Natural killer cell (primary cell): ENCODE measurements around the gene AKAP8. TPM values are rescaled to one million over a fixed set of nuclear protein-coding genes. Genes with fewer than 3 reads are reported as not detected.

Experiments used
- ATAC-seq, 3 donors: fragments of 150-1000 bp in 2 of 3; fragments of 200-7000 bp in 1 of 3; cut with Tn5 transposase; 1 replicate in 1 of 3; 2 replicates in 2 of 3; pipeline ENCODE4 v1.10.0; 2021; ENCODE audit warnings: mild to moderate bottlenecking in 2 of 3, moderate library complexity in 2 of 3
- DNase-seq, 2 donors: peaks; one replicate each; pipeline versions ENCODE4 v3.0.0 to v3.0.0-alpha.2; 2013 to 2021; ENCODE audit warnings: mixed read lengths in 1 of 2
- H3K27ac ChIP-seq: one replicate; pipeline ENCODE4 v1.5.1; 2013; ENCODE audit warnings: mild to moderate bottlenecking, low read length
- H3K27me3 ChIP-seq: one replicate; pipeline ENCODE4 v1.6.1; 2013; ENCODE audit warnings: low read length; ENCODE audit not compliant: control insufficient read depth, insufficient read depth
- H3K36me3 ChIP-seq: one replicate; pipeline ENCODE4 v1.6.1; 2013; ENCODE audit warnings: low read length; ENCODE audit not compliant: control insufficient read depth, insufficient read depth
- H3K4me1 ChIP-seq: one replicate; pipeline ENCODE4 v1.6.1; 2013; ENCODE audit warnings: low read length; ENCODE audit not compliant: control insufficient read depth, insufficient read depth
- H3K4me3 ChIP-seq: one replicate; pipeline ENCODE4 v1.5.1; 2013; ENCODE audit warnings: low read length
- H3K9me3 ChIP-seq: one replicate; pipeline ENCODE4 v1.6.1; 2013; ENCODE audit warnings: low read length; ENCODE audit not compliant: control insufficient read depth, insufficient read depth
- H3K27ac Mint-ChIP-seq, 2 donors: one replicate each; pipeline ENCODE4 v1.8.0; 2022; ENCODE audit warnings: mild to moderate bottlenecking in 2 of 2, mixed read lengths in 2 of 2, moderate library complexity in 1 of 2
- H3K27me3 Mint-ChIP-seq, 2 donors: one replicate each; pipeline ENCODE4 v1.8.0; 2022; ENCODE audit warnings: low read depth in 2 of 2, mixed read lengths in 2 of 2
- H3K36me3 Mint-ChIP-seq: one replicate; pipeline ENCODE4 v1.8.0; 2022; ENCODE audit warnings: mixed read lengths
- H3K4me1 Mint-ChIP-seq, 2 donors: one replicate each; pipeline ENCODE4 v1.8.0; 2022; ENCODE audit warnings: mixed read lengths in 2 of 2
- H3K4me3 Mint-ChIP-seq: one replicate; pipeline ENCODE4 v1.8.0; 2022; ENCODE audit warnings: mild to moderate bottlenecking, moderate library complexity, mixed read lengths
- H3K9me3 Mint-ChIP-seq, 2 donors: one replicate each; pipeline ENCODE4 v1.8.0; 2022; ENCODE audit warnings: mixed read lengths in 2 of 2
- CTCF ChIP-seq: fragments of 200-600 bp; IDR thresholded peaks from one replicate; pipeline ENCODE4 v1.8.0; 2022; ENCODE audit warnings: antibody characterized with exemption
- WGBS: methylation state at CpG from one replicate; pipeline ENCODE4 v1.1.7; 2013; ENCODE audit warnings: missing lambda C conversion rate; ENCODE audit not compliant: insufficient coverage; 5-methylcytosine and 5-hydroxymethylcytosine counted together
- intact Hi-C: fragments of 100-400 bp; cut with micrococcal nuclease; formaldehyde crosslinking; loops from one replicate; pipeline ENCODE4 v1.14.2; 2022
- total RNA-seq, 4 donors: library from RNA; stranded (reverse); fragments of 120-200 nt in 1 of 4; gene quantifications; one replicate each; pipeline versions ENCODE4 v1.2.3 to v1.2.4, GENCODE V29; 2013 to 2022

AKAP8 gene
- total RNA-seq, 3 donors from 2014 or later (not counting 1 experiment from before 2014, with no cell fraction given), result 65.3 to 87.6 (median 76.9) TPM

GRCh38 chr19:15371786-15372380, 7.7 kb downstream of the AKAP8 start:
- no peak for ATAC-seq
- TF ChIP-seq CTCF, result no peak
- Mint-ChIP-seq H3K9me3 (no peaks in the 10 kb centered on the region), H3K4me1 (peaks cover 6 to 25% of the 10 kb centered on the region in 2 donors), H3K36me3 (no peaks in the 10 kb centered on the region), H3K27me3 (no peaks in the 10 kb centered on the region), H3K4me3 (no peak overlapping the region), H3K27ac (no peak overlapping the region)
- WGBS, result 96% methylated on average over 17 of the region's 17 CpGs
- Histone ChIP-seq H3K4me3 (no peak overlapping the region), H3K9me3 (no peaks in the 10 kb centered on the region), H3K36me3 (peaks cover 72% of the 10 kb centered on the region), H3K4me1 (peaks cover 10% of the 10 kb centered on the region), H3K27ac (no peak overlapping the region), H3K27me3 (no peaks in the 10 kb centered on the region)
- no peak for DNase-seq
- intact Hi-C loops, result no loop called here

DNA sequence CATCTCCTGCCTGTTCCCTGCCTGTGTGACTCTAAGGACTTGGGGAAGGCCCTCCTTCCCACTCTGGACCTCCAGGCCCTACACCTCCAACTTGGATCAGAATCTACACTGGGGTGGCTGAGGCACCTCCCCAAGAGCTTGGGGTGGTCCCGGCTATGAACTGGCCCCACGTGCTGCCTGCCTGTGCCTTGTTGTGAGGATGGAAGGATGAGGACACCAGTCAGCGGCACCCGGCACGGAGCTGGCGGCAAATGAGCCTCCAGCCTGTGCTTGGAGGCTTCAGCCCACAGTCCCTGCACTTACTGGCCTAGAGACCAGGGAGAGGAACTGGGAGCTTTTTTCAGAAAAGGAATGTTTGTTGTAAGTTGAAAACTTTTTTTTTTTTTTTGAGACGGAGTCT, 8.5 kb downstream of the AKAP8 start:
- no peak overlapping the region for H3K27ac ChIP-seq

DNA sequence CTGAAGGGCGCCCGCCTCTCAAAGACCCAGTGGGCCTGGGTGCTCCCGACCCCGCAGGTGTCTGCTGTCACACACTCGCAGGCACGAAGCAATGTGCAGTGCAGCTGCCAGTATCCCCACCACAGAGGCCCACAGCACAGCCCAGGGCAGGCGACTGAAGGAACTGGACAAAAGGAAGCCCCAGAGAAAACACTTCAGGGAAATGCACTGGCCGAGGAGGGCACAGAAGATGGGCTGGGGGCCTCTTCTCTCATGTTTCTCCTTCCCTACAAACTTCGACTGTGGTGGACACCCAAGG, 10.0 kb downstream of the AKAP8 start:
- intact Hi-C loops, result no loop called here
- no peak overlapping the region for H3K27ac Mint-ChIP-seq
- WGBS, result 98% methylated on average over 9 of the region's 9 CpGs
- Histone ChIP-seq H3K4me1 (peaks cover under 1% of the 10 kb centered on the region), H3K27me3 (no peaks in the 10 kb centered on the region), H3K4me3 (no peak overlapping the region), H3K27ac (no peak overlapping the region), H3K9me3 (no peaks in the 10 kb centered on the region), H3K36me3 (peaks cover 82% of the 10 kb centered on the region)
- DNase-seq (no peak), ATAC-seq (no peak)
- no peak for TF ChIP-seq CTCF
- no peaks in the 10 kb centered on the region for H3K36me3 Mint-ChIP-seq
- no peak overlapping the region for H3K4me3 Mint-ChIP-seq
- peaks cover 0 to 17% of the 10 kb centered on the region in 2 donors for H3K4me1 Mint-ChIP-seq
- no peaks in the 10 kb centered on the region for H3K27me3 Mint-ChIP-seq
- no peaks in the 10 kb centered on the region for H3K9me3 Mint-ChIP-seq

More for the DNA sequence above, 8.5 kb downstream of the AKAP8 start:
- DNase-seq, result no peak
- Mint-ChIP-seq H3K9me3 (no peaks in the 10 kb centered on the region), H3K4me3 (no peak overlapping the region), H3K36me3 (no peaks in the 10 kb centered on the region), H3K27me3 (no peaks in the 10 kb centered on the region), H3K27ac (no peak overlapping the region), H3K4me1 (peaks cover 0 to 21% of the 10 kb centered on the region in 2 donors)
- no peak for TF ChIP-seq CTCF
- ATAC-seq, result no peak
- no peaks in the 10 kb centered on the region for H3K27me3 ChIP-seq
- H3K4me1 ChIP-seq, result peaks cover 6% of the 10 kb centered on the region
- WGBS, result 98% methylated on average over 7 of the region's 7 CpGs
- no peak overlapping the region for H3K4me3 ChIP-seq
- intact Hi-C loops, result no loop called here
- peaks cover 75% of the 10 kb centered on the region for H3K36me3 ChIP-seq
- no peaks in the 10 kb centered on the region for H3K9me3 ChIP-seq
